GM19463 (cell line): ENCODE measurements around the gene ZNF232.
"Not testable (repeated sequence)": the region's sequence is repeated elsewhere in the genome, so short reads cannot be mapped to it uniquely, and the experiment has no call there.

Source experiments
- ATAC-seq: cut with Tn5 transposase; IDR thresholded peaks from one replicate; pipeline ENCODE4 v1.9.1; 2021; ENCODE audit warnings: mild to moderate bottlenecking, moderate library complexity; ENCODE audit not compliant: unreplicated experiment

Gene ZNF232

DNA sequence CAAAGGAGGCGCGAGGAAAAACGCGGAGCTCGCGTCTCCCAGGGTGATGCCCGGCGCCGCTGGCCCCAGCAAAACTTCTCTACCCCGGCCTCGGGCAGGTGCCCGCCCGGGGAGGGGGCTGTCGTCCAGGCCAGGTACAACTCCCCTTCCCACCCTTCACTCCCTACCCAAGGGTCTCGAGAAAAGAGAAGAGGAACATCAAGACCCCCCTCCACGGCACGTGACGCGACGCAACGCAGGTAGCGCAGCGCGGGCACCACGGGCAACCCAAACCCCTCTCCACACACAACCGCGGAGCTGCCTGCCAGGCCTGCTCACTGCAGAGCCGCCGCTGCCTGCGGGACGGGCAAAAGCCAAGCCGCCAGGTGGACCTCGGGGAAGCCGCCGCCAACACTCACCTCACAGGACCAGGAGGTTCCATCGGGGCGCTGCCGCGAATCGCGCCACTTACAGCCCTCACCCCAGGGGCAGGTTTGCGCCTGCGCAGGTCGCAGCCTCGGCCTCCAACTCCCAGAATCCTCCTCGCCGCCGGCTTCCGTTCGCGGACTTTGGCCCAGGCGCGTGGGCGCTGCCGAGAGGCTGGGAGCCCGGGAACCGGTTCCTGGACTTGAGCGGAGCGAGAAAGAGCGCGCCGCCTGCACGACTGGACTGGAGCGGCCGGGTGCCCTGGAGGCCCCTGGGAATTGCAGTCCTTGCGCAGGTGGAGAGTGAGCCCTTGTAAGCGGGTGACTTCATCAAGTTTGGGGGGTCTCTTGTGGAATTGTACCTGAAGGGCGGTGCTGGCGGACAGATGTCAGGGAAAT is at the start of gene ZNF232:
TSS of gene ZNF232 (minus strand) at position 477 of the 803 bp plus-strand sequence. CDS start at position 421, 56 bp downstream.
- ATAC-seq = peak; percentile 68

DNA sequence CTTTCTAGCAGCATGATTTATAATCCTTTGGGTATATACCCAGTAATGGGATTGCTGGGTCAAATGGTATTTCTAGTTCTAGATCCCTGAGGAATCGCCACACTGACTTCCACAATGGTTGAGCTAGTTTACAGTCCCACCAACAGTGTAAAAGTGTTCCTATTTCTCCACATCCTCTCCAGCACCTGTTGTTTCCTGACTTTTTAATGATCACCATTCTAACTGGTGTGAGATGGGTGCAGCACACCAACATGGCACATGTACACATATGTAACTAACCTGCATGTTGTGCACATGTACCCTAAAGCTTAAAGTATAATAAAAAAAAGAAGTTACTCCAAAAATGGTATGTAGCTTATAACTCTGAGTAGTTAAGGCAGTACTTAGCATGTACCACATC is 49.0 kb upstream of the ZNF232 start:
- not testable (repeated sequence) for ATAC-seq

DNA sequence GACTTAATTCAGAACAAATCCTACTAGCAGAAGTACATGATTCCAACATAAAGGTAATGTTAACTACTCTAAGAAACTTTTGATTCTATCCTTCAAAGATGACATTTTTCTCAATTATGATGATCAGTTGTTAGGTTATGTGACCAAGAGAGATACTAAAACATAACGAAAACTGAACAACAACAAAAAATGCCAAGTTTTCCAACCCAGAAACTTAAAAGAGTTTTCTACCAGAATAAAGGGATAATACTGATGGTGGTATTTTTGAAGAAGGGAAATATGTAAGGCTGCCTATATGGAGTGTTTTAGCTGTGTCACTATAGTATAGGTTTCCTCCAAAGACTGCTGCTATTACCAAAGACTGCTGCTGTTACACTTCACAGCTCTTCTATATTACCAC is 34.4 kb upstream of the ZNF232 start:
- ATAC-seq = not testable (repeated sequence)

DNA sequence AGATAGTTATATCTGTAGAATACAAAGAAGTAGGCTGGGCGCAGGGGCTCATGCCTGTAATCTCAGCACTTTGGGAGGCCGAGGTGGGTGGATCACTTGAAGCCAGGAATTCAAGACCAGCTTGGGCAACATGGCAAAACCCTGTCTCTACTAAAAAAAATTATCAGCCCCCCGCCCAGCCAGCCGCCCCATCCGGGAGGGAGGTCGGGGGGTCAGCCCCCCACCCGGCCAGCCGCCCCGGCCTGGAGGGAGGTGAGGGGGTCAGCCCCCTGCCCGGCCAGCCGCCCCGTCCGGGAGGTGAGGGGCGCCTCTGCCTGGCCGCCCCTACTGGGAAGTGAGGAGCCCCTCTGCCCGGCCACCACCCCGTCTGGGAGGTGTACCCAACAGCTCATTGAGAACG is 31.2 kb upstream of the ZNF232 start:
- ATAC-seq = not testable (repeated sequence)

DNA sequence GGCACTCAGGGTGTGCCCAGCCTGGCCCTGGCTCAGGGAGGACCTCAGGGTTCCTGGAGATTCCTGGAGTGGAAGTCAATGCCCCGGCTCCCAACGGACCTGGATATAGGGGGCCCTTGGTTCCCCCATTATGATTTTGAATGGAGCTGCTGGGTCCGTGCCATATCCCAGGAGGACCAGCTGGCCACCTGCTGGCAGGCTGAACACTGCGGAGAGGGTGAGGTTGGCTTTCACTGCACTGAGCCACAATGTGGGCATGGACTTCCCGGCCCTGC is 27.7 kb upstream of the ZNF232 start:
- no peak for ATAC-seq

DNA sequence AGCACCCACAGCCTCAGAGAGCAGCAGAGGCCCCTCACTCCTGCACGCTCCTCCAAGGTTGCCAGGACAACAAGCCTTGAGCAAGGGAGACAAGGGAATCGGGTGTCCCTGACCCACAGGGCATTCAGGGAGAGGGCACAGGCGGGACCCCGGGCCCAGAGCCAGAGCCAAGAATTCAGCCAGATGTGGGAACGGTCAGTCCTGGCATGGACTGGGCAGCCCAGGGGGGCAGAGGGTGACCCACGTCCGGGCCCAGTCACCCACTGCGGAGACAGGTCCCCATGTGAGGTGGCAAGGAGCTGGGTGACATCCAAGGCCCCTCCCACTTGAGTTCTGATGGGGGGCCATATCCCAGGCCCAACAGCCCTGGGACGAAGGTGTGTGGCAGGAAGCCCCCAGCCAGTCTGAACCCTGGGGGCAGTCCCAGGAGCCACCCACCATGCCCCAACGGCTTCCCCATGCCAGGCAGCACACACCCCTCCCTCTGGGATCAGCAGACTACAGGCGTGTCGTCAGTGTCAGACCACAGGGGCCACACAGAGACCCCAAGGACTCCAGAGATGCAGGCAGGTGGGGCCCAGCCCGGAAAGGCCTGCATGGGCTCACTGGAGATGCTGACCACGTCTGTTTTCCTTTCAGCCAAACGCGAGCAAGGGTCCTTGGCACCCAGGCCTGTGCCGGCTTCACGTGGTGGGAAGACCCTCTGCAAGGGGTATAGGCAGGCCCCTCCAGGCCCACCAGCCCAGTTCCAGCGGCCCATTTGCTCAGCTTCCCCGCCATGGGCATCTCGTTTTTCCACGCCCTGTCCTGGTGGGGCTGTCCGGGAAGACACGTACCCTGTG is 27.2 kb upstream of the ZNF232 start:
- ATAC-seq = no peak

DNA sequence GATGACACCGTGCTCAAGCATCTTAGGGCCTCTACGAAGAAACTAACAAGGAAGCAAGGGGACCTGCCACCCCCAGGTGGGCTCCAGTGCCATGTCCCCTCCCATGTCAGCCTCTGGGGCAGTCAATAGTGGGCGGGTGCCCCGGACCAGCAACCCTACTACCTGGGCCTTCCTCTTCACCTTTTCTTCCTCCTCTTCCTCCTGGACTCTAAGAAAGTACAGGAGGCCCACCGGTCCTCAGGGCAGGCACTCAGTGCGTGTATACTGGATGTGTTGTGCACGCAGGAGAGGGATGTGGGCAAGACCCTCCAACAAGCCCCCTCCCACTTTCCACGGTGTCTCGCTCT is 26.5 kb upstream of the ZNF232 start:
- not testable (repeated sequence) for ATAC-seq

DNA sequence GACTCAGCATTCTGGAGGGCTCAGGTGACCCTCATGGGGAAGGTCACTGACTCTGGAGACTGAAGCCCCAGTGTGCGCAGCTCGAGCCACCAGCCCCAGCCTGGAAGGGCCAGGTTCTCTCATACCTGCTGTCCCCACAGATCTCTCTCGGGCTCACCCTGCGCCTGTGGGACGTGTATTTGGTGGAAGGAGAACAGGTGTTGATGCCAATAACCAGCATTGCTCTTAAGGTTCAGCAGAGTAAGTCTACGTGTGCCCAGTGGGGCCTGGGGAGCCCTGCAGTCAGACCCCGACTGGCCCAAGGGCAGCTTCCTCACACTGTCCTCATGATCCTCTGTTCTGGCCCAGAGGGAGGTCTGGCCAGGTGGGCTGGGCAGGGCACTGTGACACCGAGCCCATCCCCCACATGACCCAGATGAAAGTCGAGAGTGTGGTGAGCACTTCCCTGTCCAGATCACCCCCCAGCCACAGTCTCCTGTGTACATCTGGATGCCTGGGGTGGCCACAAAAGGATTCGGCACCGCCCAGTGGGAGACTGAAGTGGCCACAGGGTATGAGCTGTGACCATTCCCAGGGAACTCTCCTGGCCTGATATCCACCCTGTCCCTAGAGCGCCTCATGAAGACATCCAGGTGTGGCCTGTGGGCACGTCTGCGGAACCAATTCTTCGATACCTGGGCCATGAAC is 26.0 kb upstream of the ZNF232 start:
- not testable (repeated sequence) for ATAC-seq

DNA sequence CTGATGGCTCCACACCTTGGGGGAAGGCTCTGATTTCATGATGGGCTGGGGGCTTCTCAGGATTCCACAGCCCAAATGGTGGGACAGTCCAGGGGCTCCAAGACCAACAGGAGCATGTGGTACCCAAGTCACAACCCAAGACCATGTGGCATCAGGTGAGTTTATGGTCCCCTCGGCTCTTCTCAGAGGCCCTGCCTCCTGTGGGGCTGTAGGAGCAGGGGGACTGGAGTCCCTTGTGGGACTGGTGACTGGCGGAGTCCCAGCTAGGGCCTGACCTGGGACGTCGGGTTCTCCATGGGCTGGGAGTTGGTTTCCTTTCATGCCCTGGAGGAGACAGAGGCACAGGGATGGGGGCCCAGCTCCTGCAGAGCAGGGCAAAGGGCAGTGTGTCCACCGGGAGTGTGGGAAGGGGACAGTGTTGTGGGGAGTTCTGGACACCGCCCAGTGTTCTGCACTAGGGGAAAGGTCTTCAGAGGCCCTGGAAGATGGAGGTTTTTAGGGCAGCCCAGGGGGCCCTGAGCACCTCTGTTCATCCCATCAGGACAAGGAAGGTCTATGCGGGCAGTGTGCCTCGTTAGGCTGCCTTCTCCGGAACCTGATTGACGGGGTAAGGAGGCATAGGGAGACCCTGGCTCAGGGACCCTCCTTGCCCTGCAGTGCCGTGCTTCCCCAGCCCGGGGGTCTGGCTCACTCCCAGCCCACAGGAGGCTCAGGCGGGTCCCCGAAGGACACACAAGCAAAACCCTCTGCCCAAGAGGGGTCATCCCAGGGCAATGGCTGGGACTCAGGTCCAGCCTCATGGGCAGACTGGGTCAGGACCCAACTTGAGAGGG is 25.1 kb upstream of the ZNF232 start:
- not testable (repeated sequence) for ATAC-seq

DNA sequence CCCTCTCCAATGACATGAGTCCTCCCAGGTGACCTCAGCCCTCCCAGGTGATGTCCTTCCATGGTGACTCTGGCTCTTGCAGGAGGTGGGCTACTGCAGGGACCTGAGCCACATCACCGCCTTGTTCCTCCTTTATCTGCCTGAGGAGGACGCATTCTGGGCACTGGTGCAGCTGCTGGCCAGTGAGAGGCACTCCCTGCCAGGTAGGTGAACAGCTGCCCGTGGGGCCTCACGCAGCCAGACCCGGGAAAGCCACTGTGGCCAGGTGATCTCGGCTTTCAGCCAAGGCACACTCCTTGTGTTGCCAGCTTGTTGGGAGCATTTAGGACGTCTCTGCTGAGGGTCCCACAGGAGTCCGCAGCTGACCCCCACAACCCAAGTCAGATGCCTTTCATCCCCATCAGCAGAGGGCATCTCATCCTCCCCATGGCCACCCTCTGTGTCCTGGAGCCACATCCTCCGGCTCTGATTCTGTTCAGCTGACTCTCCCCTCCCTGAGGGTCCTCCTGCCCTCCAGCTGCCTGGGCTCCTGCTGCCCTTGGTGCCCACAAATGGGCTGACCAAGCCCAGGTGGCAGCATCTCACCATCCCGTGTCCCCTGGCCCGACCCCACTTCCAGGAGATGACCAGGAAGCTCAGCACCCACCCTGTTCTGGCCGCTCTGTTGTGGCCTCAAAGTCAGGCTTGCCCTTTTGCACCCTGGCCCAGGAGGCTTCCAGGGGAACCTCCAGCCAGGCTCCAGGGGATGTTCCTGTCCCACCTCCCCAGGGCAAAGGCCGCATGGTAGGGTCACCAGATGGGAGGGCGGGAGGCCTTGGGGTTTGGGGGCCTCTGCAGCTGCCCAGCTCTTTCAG is 24.3 kb upstream of the ZNF232 start:
- no peak for ATAC-seq

DNA sequence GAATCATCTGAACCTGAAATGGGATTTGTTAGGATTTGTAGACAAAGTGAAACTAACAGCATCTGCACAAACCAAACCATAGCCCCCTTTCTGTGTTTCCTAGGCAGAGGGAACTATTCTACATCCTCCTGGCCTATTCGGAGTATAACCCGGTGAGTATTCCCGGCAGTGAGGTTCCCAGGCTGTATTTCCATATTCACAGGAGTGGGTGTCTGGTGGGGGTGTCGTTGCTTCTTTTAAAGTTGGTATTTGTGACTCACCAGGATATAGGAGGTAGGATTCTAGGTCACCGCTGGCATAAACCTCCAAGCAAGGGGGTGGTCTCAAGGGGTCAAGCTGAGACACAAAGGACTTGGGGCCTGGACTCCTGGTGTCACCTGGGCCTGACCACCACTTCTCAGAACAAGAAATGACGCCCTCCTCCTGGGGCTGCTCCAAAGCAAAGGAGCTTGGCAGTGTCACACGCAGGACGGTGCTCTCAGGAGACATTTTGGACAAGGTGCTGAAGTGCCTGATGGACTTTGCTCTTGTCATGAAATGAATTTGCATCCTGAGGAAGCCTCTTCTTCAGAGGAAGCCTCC is 23.5 kb upstream of the ZNF232 start:
- ATAC-seq = not testable (repeated sequence)

DNA sequence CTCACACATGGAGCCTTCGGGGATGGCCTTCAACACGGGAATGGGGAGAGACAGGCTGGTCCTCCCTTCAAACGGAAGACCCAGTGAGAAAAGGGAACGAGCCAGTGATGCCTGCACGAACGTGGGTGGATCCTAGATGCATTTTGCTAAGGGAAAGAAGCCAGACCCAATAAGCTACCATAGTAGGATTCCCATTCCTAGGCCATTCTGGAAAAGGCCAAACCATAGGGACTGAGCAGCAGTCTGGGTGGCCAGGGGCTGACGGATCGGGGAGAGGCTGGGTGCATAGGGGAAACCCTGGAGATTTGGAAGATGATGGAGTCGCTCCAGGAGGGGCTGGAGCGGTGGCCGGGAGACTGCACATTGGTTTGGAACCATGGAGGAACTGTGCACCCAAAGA is 22.9 kb upstream of the ZNF232 start:
- ATAC-seq = not testable (repeated sequence)

DNA sequence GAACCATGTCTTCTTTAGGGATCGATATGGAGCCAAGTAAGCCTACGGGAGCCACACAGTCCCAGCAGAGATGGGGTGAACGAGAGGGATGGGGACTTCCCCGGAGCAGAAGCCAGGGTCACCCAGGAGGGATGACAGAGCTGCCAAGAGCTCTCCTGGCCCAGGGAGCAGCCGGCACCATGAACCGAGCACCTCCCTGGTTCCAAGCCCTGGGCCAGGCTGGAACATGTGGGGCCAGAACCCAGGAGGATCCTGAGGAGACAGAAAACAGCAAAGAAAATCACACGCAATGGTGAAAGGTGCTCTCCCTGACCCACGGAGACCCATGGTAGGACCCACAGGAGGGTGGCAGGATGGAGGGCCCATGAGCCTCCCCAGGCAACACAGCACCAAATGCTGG is 22.3 kb upstream of the ZNF232 start:
- not testable (repeated sequence) for ATAC-seq

DNA sequence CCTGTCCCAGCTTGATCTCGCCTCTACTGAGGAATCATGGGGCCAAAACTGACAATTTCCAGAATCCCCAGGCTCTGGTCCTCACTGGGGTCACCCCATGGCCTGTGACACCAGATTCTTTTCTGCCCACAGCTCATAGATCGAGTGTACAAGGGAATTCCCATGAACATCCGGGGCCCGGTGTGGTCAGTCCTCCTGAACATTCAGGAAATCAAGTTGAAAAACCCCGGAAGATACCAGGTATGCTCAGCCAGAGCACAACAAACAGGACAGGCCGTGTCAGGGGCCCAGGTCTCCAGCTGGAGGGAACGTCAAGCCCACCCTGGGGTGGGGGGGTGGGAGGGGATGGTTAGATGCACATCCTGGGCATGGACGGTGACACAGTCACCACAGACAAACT is 21.6 kb upstream of the ZNF232 start:
- ATAC-seq = no peak

DNA sequence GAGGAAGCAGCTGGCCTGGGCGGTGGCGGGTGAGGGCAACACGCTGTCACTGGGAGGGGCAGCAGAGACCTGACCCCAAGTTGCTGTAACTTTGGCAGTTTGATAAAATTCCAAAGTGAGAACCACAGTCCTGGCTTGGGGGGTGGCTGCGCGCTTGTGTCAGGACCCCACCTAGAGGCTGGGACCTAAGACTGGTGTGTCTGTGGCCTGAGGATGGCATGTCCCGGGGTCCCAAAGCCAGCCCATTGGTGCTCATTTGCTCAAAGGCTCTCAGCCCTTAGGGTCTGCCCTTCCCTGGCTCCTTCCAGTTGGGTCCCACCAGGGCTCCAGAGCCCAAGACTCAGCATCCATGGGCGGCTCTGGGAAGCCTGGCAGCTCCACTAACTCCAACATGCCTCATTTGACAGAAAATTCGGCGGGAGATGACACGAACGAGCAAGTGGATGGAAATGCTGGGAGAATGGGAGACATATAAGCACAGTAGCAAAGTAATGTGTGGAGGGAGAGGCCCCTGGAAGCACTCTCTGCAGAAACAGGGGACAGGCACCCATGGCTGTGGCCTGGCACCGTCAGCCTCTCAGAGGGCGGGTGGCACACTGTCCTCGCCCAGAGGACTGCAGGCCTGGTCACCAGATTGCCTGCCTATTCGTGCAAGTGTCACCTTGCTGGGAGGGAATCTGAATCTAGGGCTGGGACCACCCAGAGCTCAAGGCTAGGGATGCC is 21.0 kb upstream of the ZNF232 start:
- ATAC-seq = not testable (repeated sequence)

DNA sequence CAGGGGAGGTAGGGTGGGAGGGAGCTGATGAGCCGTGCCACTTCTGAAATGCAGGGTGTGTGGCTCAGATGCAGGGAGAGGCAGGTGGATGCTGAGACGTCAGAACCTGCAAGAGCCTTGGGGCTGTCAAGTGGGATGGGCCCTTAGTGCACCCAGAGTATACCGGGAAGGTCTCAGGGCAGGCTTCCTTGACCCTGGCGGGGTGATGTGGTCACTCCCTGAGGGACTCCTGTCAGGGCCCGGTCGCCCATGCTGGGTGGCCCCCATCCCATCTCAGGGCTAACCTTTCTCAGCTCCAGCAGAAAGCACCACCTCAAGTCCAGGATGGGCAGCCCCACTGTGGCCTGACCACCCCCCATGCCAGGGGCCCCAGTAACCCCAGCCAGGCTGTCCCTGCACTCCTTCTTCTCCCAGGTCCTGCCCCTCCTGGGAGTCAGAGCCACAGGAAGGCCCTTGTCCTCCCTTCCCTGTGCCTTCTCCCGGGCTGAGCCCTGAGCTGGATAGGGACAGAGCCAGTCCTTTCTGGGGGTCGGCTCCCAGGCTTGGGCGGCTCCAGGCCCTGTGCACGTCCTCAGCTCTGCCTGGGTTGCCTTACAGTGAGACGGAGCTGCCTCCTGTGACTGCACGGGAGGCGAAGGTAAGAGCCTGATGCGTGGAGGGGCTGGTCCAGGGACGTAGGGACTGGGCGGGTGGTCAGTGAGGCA is 20.3 kb upstream of the ZNF232 start:
- not testable (repeated sequence) for ATAC-seq

DNA sequence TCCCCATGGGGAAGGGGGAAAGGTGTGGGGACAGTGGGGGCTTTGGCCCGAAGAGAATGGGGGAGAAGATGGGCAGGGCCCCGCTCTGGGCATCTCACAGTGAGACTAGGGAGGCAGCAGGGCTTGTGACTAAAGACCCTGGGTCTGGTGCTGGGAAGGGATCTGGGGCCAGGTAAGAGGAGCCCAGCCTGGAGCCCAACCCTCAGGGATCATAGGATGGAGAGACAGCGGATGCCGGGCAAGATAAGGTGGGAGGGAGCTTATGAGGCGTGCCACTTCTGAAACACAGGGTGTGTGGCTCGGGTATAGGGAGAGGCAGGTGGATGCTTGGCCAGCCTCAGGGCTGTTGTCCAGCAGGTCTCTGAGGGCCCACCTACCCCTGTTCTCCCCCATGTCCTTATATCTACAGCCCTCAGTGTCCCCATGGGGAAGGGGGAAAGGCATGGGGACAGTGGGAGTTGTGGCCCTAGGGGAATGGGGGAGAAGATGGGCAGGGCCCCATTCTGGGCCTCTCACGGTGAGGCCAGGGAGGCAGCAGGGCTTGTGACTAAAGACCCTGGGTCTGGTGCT is 19.6 kb upstream of the ZNF232 start:
- ATAC-seq = no peak

DNA sequence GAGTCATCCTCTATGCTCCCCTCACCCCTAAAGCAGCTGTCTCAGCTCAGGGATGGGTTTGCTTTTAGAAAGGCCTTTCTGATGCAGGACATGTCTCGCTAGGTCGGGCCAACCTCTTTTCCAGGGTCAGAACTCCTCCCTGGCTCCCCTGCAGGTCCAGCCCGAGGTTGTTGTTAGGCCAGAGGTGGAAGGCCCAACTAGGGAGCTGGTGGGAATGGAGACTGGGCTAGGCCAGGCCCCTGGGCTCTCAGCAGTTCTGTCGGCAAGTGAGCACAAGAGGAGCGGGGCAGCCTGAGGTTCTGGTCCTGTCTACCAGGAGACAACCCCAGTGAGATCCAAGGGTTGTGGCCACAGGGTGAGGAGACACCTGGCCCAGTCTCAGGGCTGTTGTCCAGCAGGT is 19.0 kb upstream of the ZNF232 start:
- not testable (repeated sequence) for ATAC-seq
